ENCODE data around the gene RUNX1.

- TF ChIP-seq POLR2AphosphoS5 (IDR thresholded peaks at IDR 0.05; ENCODE audit: insufficient read depth in 1 of 2, low read depth in 1 of 2) (no peak), POLR2A (IDR thresholded peaks at IDR 0.05) (no peak)
- TF ChIP-seq, protein P1, sequence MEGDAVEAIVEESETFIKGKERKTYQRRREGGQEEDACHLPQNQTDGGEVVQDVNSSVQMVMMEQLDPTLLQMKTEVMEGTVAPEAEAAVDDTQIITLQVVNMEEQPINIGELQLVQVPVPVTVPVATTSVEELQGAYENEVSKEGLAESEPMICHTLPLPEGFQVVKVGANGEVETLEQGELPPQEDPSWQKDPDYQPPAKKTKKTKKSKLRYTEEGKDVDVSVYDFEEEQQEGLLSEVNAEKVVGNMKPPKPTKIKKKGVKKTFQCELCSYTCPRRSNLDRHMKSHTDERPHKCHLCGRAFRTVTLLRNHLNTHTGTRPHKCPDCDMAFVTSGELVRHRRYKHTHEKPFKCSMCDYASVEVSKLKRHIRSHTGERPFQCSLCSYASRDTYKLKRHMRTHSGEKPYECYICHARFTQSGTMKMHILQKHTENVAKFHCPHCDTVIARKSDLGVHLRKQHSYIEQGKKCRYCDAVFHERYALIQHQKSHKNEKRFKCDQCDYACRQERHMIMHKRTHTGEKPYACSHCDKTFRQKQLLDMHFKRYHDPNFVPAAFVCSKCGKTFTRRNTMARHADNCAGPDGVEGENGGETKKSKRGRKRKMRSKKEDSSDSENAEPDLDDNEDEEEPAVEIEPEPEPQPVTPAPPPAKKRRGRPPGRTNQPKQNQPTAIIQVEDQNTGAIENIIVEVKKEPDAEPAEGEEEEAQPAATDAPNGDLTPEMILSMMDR (IDR thresholded peaks at IDR 0.05) = no peak
Observed at GRCh38 chr21:34793471-34793870, 255.6 kb downstream of the RUNX1 start.

Measured in vagina (tissue), 2 donors.